CD8-positive, alpha-beta memory T cell (primary cell): Measurements from ENCODE around the gene MAPK1. TPM values are rescaled to one million over a fixed set of nuclear protein-coding genes. Genes with fewer than 3 reads are reported as not detected.
A peak's percentile ranks its signal among the peaks of the same experiment; 100 is the strongest.
"Not testable (repeated sequence)": the region's sequence is repeated elsewhere in the genome, so short reads cannot be mapped to it uniquely, and the experiment has no call there.

ENCODE experiments used
- CTCF ChIA-PET: fragments of 350-600 bp; sonication (Branson Sonifier 250); formaldehyde crosslinking; loops from one replicate; lab custom pipeline; 2021; ENCODE audit warnings: antibody characterized with exemption; lab: Charles Lee
- POLR2A ChIA-PET: fragments of 350-600 bp; sonication (Branson Sonifier 250); formaldehyde crosslinking; loops from one replicate; lab custom pipeline; 2021; ENCODE audit warnings: antibody characterized with exemption; lab: Charles Lee
- DNase-seq, 5 donors: peaks; one replicate each; pipeline versions ENCODE4 v3.0.0 to v3.0.0-alpha.2; 2020 to 2022; ENCODE audit warnings: mixed read lengths in 1 of 5
- H3K27ac ChIP-seq: one replicate; pipeline ENCODE4 v1.7.0; 2013; ENCODE audit warnings: low read depth, mild to moderate bottlenecking, low read length, moderate library complexity
- H3K27me3 ChIP-seq: 2 replicates; pipeline ENCODE4 v1.7.0; 2013; ENCODE audit warnings: low read length, mild to moderate bottlenecking; ENCODE audit not compliant: insufficient read depth, poor library complexity, severe bottlenecking
- H3K36me3 ChIP-seq: 2 replicates; pipeline ENCODE4 v1.7.0; 2013; ENCODE audit warnings: mild to moderate bottlenecking, low read length, moderate library complexity; ENCODE audit not compliant: insufficient read depth
- H3K4me1 ChIP-seq: 2 replicates; pipeline ENCODE4 v1.7.0; 2013; ENCODE audit warnings: mild to moderate bottlenecking, low read length, moderate library complexity; ENCODE audit not compliant: insufficient read depth
- H3K4me3 ChIP-seq: 2 replicates; pipeline ENCODE4 v1.7.0; 2013; ENCODE audit warnings: mild to moderate bottlenecking, low read length
- H3K9me3 ChIP-seq: 2 replicates; pipeline ENCODE4 v1.7.0; 2013; ENCODE audit warnings: mild to moderate bottlenecking, low read length
- H3K27ac Mint-ChIP-seq, 8 donors: one replicate each; pipeline ENCODE4 v1.8.0; 2020 to 2021; ENCODE audit warnings: mixed read lengths in 8 of 8, mild to moderate bottlenecking in 6 of 8, inconsistent platforms in 3 of 8, moderate library complexity in 3 of 8
- H3K27me3 Mint-ChIP-seq, 2 donors: one replicate each; pipeline ENCODE4 v1.8.0; 2020 to 2021; ENCODE audit warnings: mixed read lengths in 2 of 2, mild to moderate bottlenecking in 1 of 2, moderate library complexity in 1 of 2
- H3K36me3 Mint-ChIP-seq, 3 donors: one replicate each; pipeline ENCODE4 v1.8.0; 2020 to 2021; ENCODE audit warnings: mixed read lengths in 3 of 3, inconsistent platforms in 1 of 3, mild to moderate bottlenecking in 1 of 3
- H3K4me1 Mint-ChIP-seq, 3 donors: one replicate each; pipeline ENCODE4 v1.8.0; 2020 to 2021; ENCODE audit warnings: mixed read lengths in 3 of 3, inconsistent platforms in 1 of 3, mild to moderate bottlenecking in 1 of 3
- H3K4me3 Mint-ChIP-seq, 7 donors: one replicate each; pipeline ENCODE4 v1.8.0; 2020 to 2021; ENCODE audit warnings: mixed read lengths in 7 of 7, mild to moderate bottlenecking in 6 of 7, moderate library complexity in 4 of 7, inconsistent platforms in 2 of 7
- H3K9me3 Mint-ChIP-seq, 5 donors: one replicate each; pipeline ENCODE4 v1.8.0; 2020 to 2022; ENCODE audit warnings: mixed read lengths in 5 of 5, mild to moderate bottlenecking in 3 of 5, moderate library complexity in 2 of 5, inconsistent platforms in 1 of 5
- polyA plus RNA-seq: library from polyadenylated mRNA; unstranded; fragments of 300-500 nt; fragmentation: Illumina TruSeq; gene quantifications from one replicate; pipeline ENCODE4 v1.2.3, GENCODE V29; 2021
- total RNA-seq, 2 experiments: library from RNA; stranded (reverse); gene quantifications; one replicate each; pipeline ENCODE4 v1.2.3, GENCODE V29; 2021

MAPK1 gene
- total and polyA plus RNA-seq, 3 experiments from 2014 or later, result 103 to 134 (median 132) TPM

- no peak overlapping the region for H3K27ac ChIP-seq
- H3K27ac Mint-ChIP-seq, result peak overlapping the region in 3 of 8 donors; percentile 2 to 79 (median 17)
- ChIA-PET CTCF (no interaction called here), POLR2A (no interaction called here)
- no peaks in the 10 kb centered on the region for H3K27me3 Mint-ChIP-seq
- no peaks in the 10 kb centered on the region for H3K9me3 Mint-ChIP-seq
- H3K4me1 ChIP-seq, result peaks cover 11% of the 10 kb centered on the region
- H3K36me3 ChIP-seq, result peaks cover 5% of the 10 kb centered on the region
- H3K4me3 Mint-ChIP-seq, result no peak overlapping the region
- H3K4me1 Mint-ChIP-seq, result peaks cover 59 to 75% (median 70%) of the 10 kb centered on the region in 3 donors
- H3K9me3 ChIP-seq, result no peaks in the 10 kb centered on the region
- no peaks in the 10 kb centered on the region for H3K27me3 ChIP-seq
- no peak for DNase-seq
- no peak overlapping the region for H3K4me3 ChIP-seq
- H3K36me3 Mint-ChIP-seq, result peaks cover 3 to 23% (median 3%) of the 10 kb centered on the region in 3 donors
Observed at GRCh38 chr22:21811982-21812381, 55.5 kb downstream of the MAPK1 start.

- Mint-ChIP-seq H3K9me3 (no peaks in the 10 kb centered on the region), H3K27ac (peak overlapping the region in 7 of 8 donors; percentile 32 to 81 (median 50)), H3K4me3 (no peak overlapping the region), H3K36me3 (peaks cover 9 to 59% (median 19%) of the 10 kb centered on the region in 3 donors), H3K27me3 (no peaks in the 10 kb centered on the region), H3K4me1 (peaks cover 38 to 45% (median 45%) of the 10 kb centered on the region in 3 donors)
- H3K4me1 ChIP-seq, result no peaks in the 10 kb centered on the region
- CTCF ChIA-PET, result no interaction called here
- POLR2A ChIA-PET, result no interaction called here
- peaks cover 35% of the 10 kb centered on the region for H3K36me3 ChIP-seq
- H3K4me3 ChIP-seq, result no peak overlapping the region
- H3K27ac ChIP-seq, result no peak overlapping the region
- no peak for DNase-seq
- H3K9me3 ChIP-seq, result no peaks in the 10 kb centered on the region
- H3K27me3 ChIP-seq, result no peaks in the 10 kb centered on the region
Observed at GRCh38 chr22:21807544-21808529, 59.6 kb downstream of the MAPK1 start.

- DNase-seq, H3K4me3 ChIP-seq, H3K27me3 Mint-ChIP-seq, POLR2A ChIA-PET, H3K4me3 Mint-ChIP-seq, H3K9me3 ChIP-seq, H3K9me3 Mint-ChIP-seq, H3K27ac ChIP-seq, H3K4me1 ChIP-seq, H3K27me3 ChIP-seq: not testable (repeated sequence)
- Mint-ChIP-seq H3K36me3 (peaks cover 16 to 73% (median 31%) of the 10 kb centered on the region in 3 donors), H3K4me1 (peaks cover 30 to 37% (median 32%) of the 10 kb centered on the region in 3 donors), H3K27ac (peak overlapping the region in 2 of 8 donors; percentile 30 to 67)
- H3K36me3 ChIP-seq, result peaks cover 48% of the 10 kb centered on the region
- CTCF ChIA-PET, result interaction anchor here (1.3 kb wide), 1 partner anchor 10 kb away, joined by 3 read pairs; no protein-coding TSS in a partner anchor
Observed at GRCh38 chr22:21805325-21805724, 62.1 kb downstream of the MAPK1 start.

GRCh38 chr22:21803811-21804249 lies 63.6 kb downstream of the MAPK1 start:
- Histone ChIP-seq H3K27ac (no peak overlapping the region), H3K4me1 (no peaks in the 10 kb centered on the region), H3K36me3 (peaks cover 48% of the 10 kb centered on the region), H3K9me3 (no peaks in the 10 kb centered on the region), H3K4me3 (no peak overlapping the region), H3K27me3 (no peaks in the 10 kb centered on the region)
- peak overlapping the region in 4 of 8 donors; percentile 51 to 86 (median 61) for H3K27ac Mint-ChIP-seq
- H3K4me1 Mint-ChIP-seq, result peaks cover 24 to 31% (median 24%) of the 10 kb centered on the region in 3 donors
- DNase-seq, result no peak
- ChIA-PET CTCF (no interaction called here), POLR2A (no interaction called here)
- no peaks in the 10 kb centered on the region for H3K27me3 Mint-ChIP-seq
- H3K9me3 Mint-ChIP-seq, result no peaks in the 10 kb centered on the region
- peaks cover 19 to 82% (median 33%) of the 10 kb centered on the region in 3 donors for H3K36me3 Mint-ChIP-seq
- H3K4me3 Mint-ChIP-seq, result no peak overlapping the region

GRCh38 chr22:21802673-21803072 lies 64.8 kb downstream of the MAPK1 start:
- POLR2A ChIA-PET, result no interaction called here

GRCh38 chr22:21802056-21802455 lies 65.4 kb downstream of the MAPK1 start:
- POLR2A ChIA-PET, result no interaction called here
- no peaks in the 10 kb centered on the region for H3K9me3 ChIP-seq
- H3K4me3 Mint-ChIP-seq, result no peak overlapping the region
- H3K27ac ChIP-seq, result no peak overlapping the region
- no peaks in the 10 kb centered on the region for H3K9me3 Mint-ChIP-seq
- peaks cover 12 to 19% (median 17%) of the 10 kb centered on the region in 3 donors for H3K4me1 Mint-ChIP-seq
- peaks cover 19 to 90% (median 30%) of the 10 kb centered on the region in 3 donors for H3K36me3 Mint-ChIP-seq
- H3K4me1 ChIP-seq, result no peaks in the 10 kb centered on the region
- no peaks in the 10 kb centered on the region for H3K27me3 ChIP-seq
- CTCF ChIA-PET, result no interaction called here
- no peaks in the 10 kb centered on the region for H3K27me3 Mint-ChIP-seq
- peaks cover 48% of the 10 kb centered on the region for H3K36me3 ChIP-seq
- no peak for DNase-seq
- peak overlapping the region in 5 of 8 donors; percentile 8 to 67 (median 30) for H3K27ac Mint-ChIP-seq
- H3K4me3 ChIP-seq, result no peak overlapping the region

More at GRCh38 chr22:21802673-21803072, 64.8 kb downstream of the MAPK1 start:
- H3K9me3 Mint-ChIP-seq, result no peaks in the 10 kb centered on the region
- peaks cover 16 to 21% (median 17%) of the 10 kb centered on the region in 3 donors for H3K4me1 Mint-ChIP-seq
- Histone ChIP-seq H3K4me3 (no peak overlapping the region), H3K9me3 (no peaks in the 10 kb centered on the region), H3K4me1 (no peaks in the 10 kb centered on the region), H3K36me3 (peaks cover 50% of the 10 kb centered on the region), H3K27ac (no peak overlapping the region), H3K27me3 (no peaks in the 10 kb centered on the region)
- no peaks in the 10 kb centered on the region for H3K27me3 Mint-ChIP-seq
- CTCF ChIA-PET, result no interaction called here
- peak overlapping the region in 1 of 8 donors; percentile 52 for H3K27ac Mint-ChIP-seq
- peaks cover 19 to 90% (median 33%) of the 10 kb centered on the region in 3 donors for H3K36me3 Mint-ChIP-seq
- no peak overlapping the region for H3K4me3 Mint-ChIP-seq
- no peak for DNase-seq

GRCh38 chr22:21801304-21801644 lies 66.2 kb downstream of the MAPK1 start:
- POLR2A ChIA-PET, result interaction anchor here (1.5 kb wide), 1 partner anchor 65 kb away, joined by 3 read pairs; no protein-coding TSS in a partner anchor

More at GRCh38 chr22:21801304-21801644, 66.2 kb downstream of the MAPK1 start:
- peaks cover 42% of the 10 kb centered on the region for H3K36me3 ChIP-seq
- H3K9me3 ChIP-seq, H3K4me1 ChIP-seq, CTCF ChIA-PET, H3K4me3 Mint-ChIP-seq, H3K9me3 Mint-ChIP-seq, DNase-seq, H3K27me3 Mint-ChIP-seq, H3K27ac Mint-ChIP-seq, H3K27ac ChIP-seq, H3K4me3 ChIP-seq, H3K27me3 ChIP-seq: not testable (repeated sequence)
- Mint-ChIP-seq H3K36me3 (peaks cover 19 to 88% (median 25%) of the 10 kb centered on the region in 3 donors), H3K4me1 (peaks cover 12 to 20% (median 19%) of the 10 kb centered on the region in 3 donors)
